ENCODE results near the gene PARD3B.

Gene PARD3B

GRCh38 chr2:204529795-204530463 is 15.3 kb upstream of the PARD3B start:
- Histone ChIP-seq H3K4me3 (ENCODE audit: low read depth in 1 of 2, low read length in 2 of 2) (no peak overlapping the region), H3K27me3 (ENCODE audit: insufficient read depth, low read length, poor library complexity) (no peaks in the 10 kb centered on the region), H3K4me1 (ENCODE audit: insufficient read depth, low read length) (no peaks in the 10 kb centered on the region), H2AFZ (ENCODE audit: low read depth, low read length) (no peak overlapping the region), H3K27ac (ENCODE audit: low read length) (no peak overlapping the region), H3K36me3 (ENCODE audit: insufficient read depth, low read length) (no peaks in the 10 kb centered on the region), H4K20me1 (ENCODE audit: insufficient read depth, low read length) (no peaks in the 10 kb centered on the region), H3K79me2 (ENCODE audit: insufficient read depth, low read length) (no peaks in the 10 kb centered on the region), H3K9me3 (ENCODE audit: insufficient read depth, low read length, severe bottlenecking) (no peaks in the 10 kb centered on the region), H3K9ac (ENCODE audit: low read depth, low read length) (no peak overlapping the region), H3K4me2 (ENCODE audit: insufficient read depth, low read length) (no peak overlapping the region)
- ATAC-seq (ENCODE audit: insufficient read depth, low read depth) (no peak), DNase-seq (no peak)
- no peak for TF ChIP-seq EZH2 (IDR thresholded peaks at IDR 0.05; ENCODE audit: borderline replicate concordance, low read depth, low read length, severe bottlenecking)
- TF ChIP-seq, protein P1, sequence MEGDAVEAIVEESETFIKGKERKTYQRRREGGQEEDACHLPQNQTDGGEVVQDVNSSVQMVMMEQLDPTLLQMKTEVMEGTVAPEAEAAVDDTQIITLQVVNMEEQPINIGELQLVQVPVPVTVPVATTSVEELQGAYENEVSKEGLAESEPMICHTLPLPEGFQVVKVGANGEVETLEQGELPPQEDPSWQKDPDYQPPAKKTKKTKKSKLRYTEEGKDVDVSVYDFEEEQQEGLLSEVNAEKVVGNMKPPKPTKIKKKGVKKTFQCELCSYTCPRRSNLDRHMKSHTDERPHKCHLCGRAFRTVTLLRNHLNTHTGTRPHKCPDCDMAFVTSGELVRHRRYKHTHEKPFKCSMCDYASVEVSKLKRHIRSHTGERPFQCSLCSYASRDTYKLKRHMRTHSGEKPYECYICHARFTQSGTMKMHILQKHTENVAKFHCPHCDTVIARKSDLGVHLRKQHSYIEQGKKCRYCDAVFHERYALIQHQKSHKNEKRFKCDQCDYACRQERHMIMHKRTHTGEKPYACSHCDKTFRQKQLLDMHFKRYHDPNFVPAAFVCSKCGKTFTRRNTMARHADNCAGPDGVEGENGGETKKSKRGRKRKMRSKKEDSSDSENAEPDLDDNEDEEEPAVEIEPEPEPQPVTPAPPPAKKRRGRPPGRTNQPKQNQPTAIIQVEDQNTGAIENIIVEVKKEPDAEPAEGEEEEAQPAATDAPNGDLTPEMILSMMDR (IDR thresholded peaks at IDR 0.05; ENCODE audit: borderline replicate concordance, extremely low read depth, low read length, poor library complexity, severe bottlenecking): no peak

DNA sequence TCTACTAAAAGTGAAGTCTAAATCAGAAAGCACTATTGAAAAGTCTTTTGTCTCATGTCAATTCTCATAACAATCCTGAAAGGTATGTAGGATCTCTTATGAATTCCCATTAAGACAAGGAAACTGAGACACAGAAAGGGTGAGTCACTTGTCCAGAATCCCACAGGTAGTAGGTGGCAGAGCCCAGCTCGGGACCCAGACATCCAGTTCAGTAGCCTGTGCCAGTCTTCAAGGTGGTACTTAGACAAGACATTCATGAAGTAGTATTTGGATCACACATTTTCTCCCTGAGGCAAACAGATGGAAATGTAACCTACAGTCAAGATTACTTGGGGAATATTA is 14.8 kb upstream of the PARD3B start:
- no peaks in the 10 kb centered on the region for H4K20me1 ChIP-seq (ENCODE audit: insufficient read depth, low read length)
- no peak overlapping the region for H3K9ac ChIP-seq (ENCODE audit: low read depth, low read length)
- no peaks in the 10 kb centered on the region for H3K79me2 ChIP-seq (ENCODE audit: insufficient read depth, low read length)
- H3K27ac ChIP-seq (ENCODE audit: low read length): no peak overlapping the region
- no peaks in the 10 kb centered on the region for H3K9me3 ChIP-seq (ENCODE audit: insufficient read depth, low read length, severe bottlenecking)
- H3K27me3 ChIP-seq (ENCODE audit: insufficient read depth, low read length, poor library complexity): no peaks in the 10 kb centered on the region
- no peaks in the 10 kb centered on the region for H3K4me1 ChIP-seq (ENCODE audit: insufficient read depth, low read length)
- DNase-seq: no peak
- H2AFZ ChIP-seq (ENCODE audit: low read depth, low read length): no peak overlapping the region
- no peaks in the 10 kb centered on the region for H3K36me3 ChIP-seq (ENCODE audit: insufficient read depth, low read length)
- H3K4me3 ChIP-seq (ENCODE audit: low read depth in 1 of 2, low read length in 2 of 2): no peak overlapping the region
- TF ChIP-seq, protein P1 (IDR thresholded peaks at IDR 0.05; ENCODE audit: borderline replicate concordance, extremely low read depth, low read length, poor library complexity, severe bottlenecking): no peak
- TF ChIP-seq EZH2 (IDR thresholded peaks at IDR 0.05; ENCODE audit: borderline replicate concordance, low read depth, low read length, severe bottlenecking): no peak
- no peak overlapping the region for H3K4me2 ChIP-seq (ENCODE audit: insufficient read depth, low read length)
- no peak for ATAC-seq (ENCODE audit: insufficient read depth, low read depth)

- H3K36me3 ChIP-seq (ENCODE audit: insufficient read depth, low read length): no peaks in the 10 kb centered on the region
- H3K9ac ChIP-seq (ENCODE audit: low read depth, low read length): no peak overlapping the region
- H3K4me2 ChIP-seq (ENCODE audit: insufficient read depth, low read length): no peak overlapping the region
- DNase-seq (no peak), ATAC-seq (ENCODE audit: insufficient read depth, low read depth) (no peak)
- H3K27ac ChIP-seq (ENCODE audit: low read length): no peak overlapping the region
- no peak overlapping the region for H2AFZ ChIP-seq (ENCODE audit: low read depth, low read length)
- peaks cover 4% of the 10 kb centered on the region for H3K27me3 ChIP-seq (ENCODE audit: insufficient read depth, low read length, poor library complexity)
- TF ChIP-seq, protein P1 (IDR thresholded peaks at IDR 0.05; ENCODE audit: borderline replicate concordance, extremely low read depth, low read length, poor library complexity, severe bottlenecking): no peak
- no peak for TF ChIP-seq EZH2 (IDR thresholded peaks at IDR 0.05; ENCODE audit: borderline replicate concordance, low read depth, low read length, severe bottlenecking)
- no peaks in the 10 kb centered on the region for H3K79me2 ChIP-seq (ENCODE audit: insufficient read depth, low read length)
- no peaks in the 10 kb centered on the region for H4K20me1 ChIP-seq (ENCODE audit: insufficient read depth, low read length)
- H3K4me3 ChIP-seq (ENCODE audit: low read depth in 1 of 2, low read length in 2 of 2): no peak overlapping the region
- H3K4me1 ChIP-seq (ENCODE audit: insufficient read depth, low read length): no peaks in the 10 kb centered on the region
- no peaks in the 10 kb centered on the region for H3K9me3 ChIP-seq (ENCODE audit: insufficient read depth, low read length, severe bottlenecking)
Measured at GRCh38 chr2:204533629-204534370, 11.5 kb upstream of the PARD3B start.

Measured in DND-41 (cell line).